ENCODE data around the gene CACNB2. TPM values are rescaled to one million over a fixed set of nuclear protein-coding genes. Genes with fewer than 3 reads are reported as not detected.

Gene CACNB2
- total RNA-seq, 2 donors from 2014 or later, result 9.8 to 12.1 TPM

DNA sequence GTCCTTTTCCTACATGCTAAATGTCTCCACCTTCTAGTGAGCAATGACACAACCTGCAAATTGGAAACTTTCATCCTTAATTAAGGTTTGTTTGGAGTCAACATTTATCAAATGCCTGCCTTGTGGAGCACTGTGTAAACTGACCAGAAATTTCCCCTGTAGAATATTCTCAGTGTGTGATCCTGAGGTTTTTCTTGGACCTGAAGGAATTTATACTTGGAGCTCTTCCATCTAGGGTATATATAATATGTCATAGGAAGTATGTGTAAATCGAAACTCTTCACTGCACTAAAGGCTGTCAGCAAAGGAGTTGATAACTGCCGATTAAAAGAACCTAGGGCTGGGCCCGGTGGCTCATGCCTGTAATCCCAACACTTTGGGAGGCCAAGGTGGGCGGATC is 358.8 kb downstream of the CACNB2 start:
- no peak overlapping the region for H3K4me3 ChIP-seq
- intact Hi-C loops (cut with DNase I), result no loop called here
- H3K27me3 ChIP-seq, result no peaks in the 10 kb centered on the region
- no peak overlapping the region for H3K27ac ChIP-seq
- no peak overlapping the region for H3K9ac ChIP-seq (ENCODE audit: low read depth in 2 of 2, low read length in 2 of 2)
- no peaks in the 10 kb centered on the region for H3K36me3 ChIP-seq
- no peak for DNase-seq
- H3K9me3 ChIP-seq, result no peaks in the 10 kb centered on the region
- TF ChIP-seq, protein P1, sequence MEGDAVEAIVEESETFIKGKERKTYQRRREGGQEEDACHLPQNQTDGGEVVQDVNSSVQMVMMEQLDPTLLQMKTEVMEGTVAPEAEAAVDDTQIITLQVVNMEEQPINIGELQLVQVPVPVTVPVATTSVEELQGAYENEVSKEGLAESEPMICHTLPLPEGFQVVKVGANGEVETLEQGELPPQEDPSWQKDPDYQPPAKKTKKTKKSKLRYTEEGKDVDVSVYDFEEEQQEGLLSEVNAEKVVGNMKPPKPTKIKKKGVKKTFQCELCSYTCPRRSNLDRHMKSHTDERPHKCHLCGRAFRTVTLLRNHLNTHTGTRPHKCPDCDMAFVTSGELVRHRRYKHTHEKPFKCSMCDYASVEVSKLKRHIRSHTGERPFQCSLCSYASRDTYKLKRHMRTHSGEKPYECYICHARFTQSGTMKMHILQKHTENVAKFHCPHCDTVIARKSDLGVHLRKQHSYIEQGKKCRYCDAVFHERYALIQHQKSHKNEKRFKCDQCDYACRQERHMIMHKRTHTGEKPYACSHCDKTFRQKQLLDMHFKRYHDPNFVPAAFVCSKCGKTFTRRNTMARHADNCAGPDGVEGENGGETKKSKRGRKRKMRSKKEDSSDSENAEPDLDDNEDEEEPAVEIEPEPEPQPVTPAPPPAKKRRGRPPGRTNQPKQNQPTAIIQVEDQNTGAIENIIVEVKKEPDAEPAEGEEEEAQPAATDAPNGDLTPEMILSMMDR (IDR thresholded peaks at IDR 0.05), result no peak
- H3K4me1 ChIP-seq, result no peaks in the 10 kb centered on the region

DNA sequence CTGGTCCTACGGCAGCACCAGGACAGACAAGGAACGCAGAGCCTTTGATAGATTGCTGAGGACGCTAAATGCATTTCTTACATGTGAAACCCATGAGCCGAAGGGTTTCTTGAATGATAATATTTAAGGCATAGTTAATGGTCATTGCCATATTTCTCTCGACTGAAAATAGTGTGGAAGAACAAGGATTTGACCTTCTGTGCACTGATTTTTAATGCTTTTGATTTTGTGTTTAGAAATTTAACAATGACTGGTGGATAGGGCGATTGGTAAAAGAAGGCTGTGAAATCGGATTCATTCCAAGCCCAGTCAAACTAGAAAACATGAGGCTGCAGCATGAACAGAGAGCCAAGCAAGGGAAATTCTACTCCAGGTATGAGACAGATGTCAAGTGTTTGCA is 360.4 kb downstream of the CACNB2 start:
- intact Hi-C loops (cut with DNase I), result no loop called here
- TF ChIP-seq, protein P1 (IDR thresholded peaks at IDR 0.05), result no peak
- H3K27me3 ChIP-seq, result no peaks in the 10 kb centered on the region

DNA sequence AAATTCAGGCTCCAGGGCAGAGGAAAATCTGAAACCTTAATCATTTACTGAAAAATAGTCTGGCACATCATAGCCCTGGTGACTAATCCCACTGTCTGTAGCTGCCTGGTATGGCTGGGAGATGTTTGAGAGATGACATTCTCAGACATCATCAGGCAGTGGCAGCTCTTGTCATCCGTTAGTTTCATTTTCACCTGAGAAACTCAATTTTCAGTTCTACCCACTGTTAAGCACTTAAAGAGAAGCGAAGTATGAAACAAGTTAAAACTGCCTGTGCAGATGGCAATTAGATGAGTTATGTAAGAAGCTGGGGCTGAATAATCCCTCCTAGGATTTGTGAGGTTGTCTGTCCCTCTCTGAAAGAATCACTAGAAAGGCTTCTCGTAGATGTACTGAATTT is 361.0 kb downstream of the CACNB2 start:
- Histone ChIP-seq H3K9me3 (no peaks in the 10 kb centered on the region), H3K27me3 (no peaks in the 10 kb centered on the region), H3K4me3 (no peak overlapping the region), H3K4me1 (no peaks in the 10 kb centered on the region), H3K36me3 (no peaks in the 10 kb centered on the region), H3K27ac (no peak overlapping the region), H3K9ac (ENCODE audit: low read depth in 2 of 2, low read length in 2 of 2) (no peak overlapping the region)
- DNase-seq, result no peak
- TF ChIP-seq, protein P1 (IDR thresholded peaks at IDR 0.05), result no peak
- intact Hi-C loops (cut with DNase I), result no loop called here

More for the DNA sequence above, 360.4 kb downstream of the CACNB2 start:
- Histone ChIP-seq H3K9me3 (no peaks in the 10 kb centered on the region), H3K36me3 (no peaks in the 10 kb centered on the region), H3K4me3 (no peak overlapping the region), H3K27ac (no peak overlapping the region), H3K9ac (ENCODE audit: low read depth in 2 of 2, low read length in 2 of 2) (no peak overlapping the region), H3K4me1 (no peaks in the 10 kb centered on the region)
- no peak for DNase-seq

DNA sequence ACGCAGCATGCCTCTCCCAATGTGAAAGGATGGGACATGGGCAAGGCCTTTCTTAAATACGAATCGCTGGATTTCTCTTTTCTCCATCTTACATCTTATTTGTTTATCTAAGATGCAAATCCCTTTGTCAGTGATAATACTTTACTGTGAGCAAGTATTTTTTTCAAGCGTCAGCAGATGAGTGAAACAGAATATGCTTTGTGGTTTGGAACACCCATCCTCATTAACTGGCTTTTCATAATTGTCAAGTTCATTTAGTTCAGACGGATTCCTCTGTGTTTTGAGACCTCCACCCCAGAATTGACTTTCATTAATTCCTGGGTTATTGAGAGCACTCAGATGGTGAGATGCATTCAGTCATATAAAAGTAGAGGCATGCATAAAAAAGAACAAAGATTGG is 361.4 kb downstream of the CACNB2 start:
- no peaks in the 10 kb centered on the region for H3K4me1 ChIP-seq
- TF ChIP-seq, protein P1 (IDR thresholded peaks at IDR 0.05), result no peak
- no peak for DNase-seq
- no peak overlapping the region for H3K27ac ChIP-seq
- no peaks in the 10 kb centered on the region for H3K9me3 ChIP-seq
- intact Hi-C loops (cut with DNase I), result no loop called here
- H3K36me3 ChIP-seq, result no peaks in the 10 kb centered on the region
- H3K9ac ChIP-seq (ENCODE audit: low read depth in 2 of 2, low read length in 2 of 2), result no peak overlapping the region
- no peaks in the 10 kb centered on the region for H3K27me3 ChIP-seq
- H3K4me3 ChIP-seq, result no peak overlapping the region

DNA sequence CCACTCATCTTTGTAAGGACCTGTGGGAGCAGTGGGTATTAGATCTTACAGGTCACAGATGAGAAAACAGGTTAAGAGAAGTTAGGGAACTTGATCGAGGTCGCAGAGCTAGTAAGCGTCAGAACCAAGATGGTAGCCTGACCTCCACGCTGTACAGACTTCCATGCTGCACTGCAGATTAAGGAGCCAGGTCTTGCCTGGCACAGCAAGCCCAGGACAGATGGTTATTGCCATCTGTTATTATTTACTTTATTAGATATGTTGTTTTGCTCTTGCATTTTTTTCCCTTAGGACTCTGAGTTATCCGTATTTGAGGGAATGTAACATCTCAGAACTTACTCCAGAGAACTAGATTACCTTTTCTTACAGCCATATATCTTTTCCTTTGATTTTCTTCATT is 363.9 kb downstream of the CACNB2 start:
- Histone ChIP-seq H3K9me3 (no peaks in the 10 kb centered on the region), H3K36me3 (no peaks in the 10 kb centered on the region), H3K4me3 (no peak overlapping the region), H3K27ac (no peak overlapping the region), H3K4me1 (no peaks in the 10 kb centered on the region), H3K9ac (ENCODE audit: low read depth in 2 of 2, low read length in 2 of 2) (no peak overlapping the region), H3K27me3 (no peaks in the 10 kb centered on the region)
- TF ChIP-seq, protein P1 (IDR thresholded peaks at IDR 0.05), result no peak
- intact Hi-C loops (cut with DNase I), result no loop called here
- DNase-seq, result no peak

Measured in colonic mucosa (tissue), 4 donors.